Measurements from ENCODE around the gene MRFAP1L1. TPM values are rescaled to one million over a fixed set of nuclear protein-coding genes. Genes with fewer than 3 reads are reported as not detected.
"Not testable (repeated sequence)": the region's sequence is repeated elsewhere in the genome, so short reads cannot be mapped to it uniquely, and the experiment has no call there.

Gene MRFAP1L1
- 10 to 100 TPM; 46.1 to 75.1 TPM for total RNA-seq
- polyA plus RNA-seq: 10 to 100 TPM; 53.7 to 58.9 TPM
- long read RNA-seq, donor 1, transcript MRFAP1L1-201 (2 exons, 1,593 nt): minor isoform, 48 of 107 reads
- long read RNA-seq, donor 1, transcript MRFAP1L1-202 (1 exons, 2,127 nt): major isoform, 54 of 107 reads
- long read RNA-seq, donor 1, partial matches to known transcripts: 0 of 107 reads
- long read RNA-seq, donor 1, other reads (novel, unspliced or antisense): 5 of 107 reads
- long read RNA-seq, donor 2, transcript MRFAP1L1-202 (1 exons, 2,127 nt): major isoform, 24 of 43 reads
- long read RNA-seq, donor 2, transcript MRFAP1L1-201 (2 exons, 1,593 nt): minor isoform, 19 of 43 reads
- long read RNA-seq, donor 2, partial matches to known transcripts: 0 of 43 reads
- long read RNA-seq, donor 2, other reads (novel, unspliced or antisense): 0 of 43 reads
- long read RNA-seq, donor 3, transcript MRFAP1L1-202 (1 exons, 2,127 nt): major isoform, 31 of 57 reads
- long read RNA-seq, donor 3, transcript MRFAP1L1-201 (2 exons, 1,593 nt): minor isoform, 26 of 57 reads
- long read RNA-seq, donor 3, partial matches to known transcripts: 0 of 57 reads
- long read RNA-seq, donor 3, other reads (novel, unspliced or antisense): 0 of 57 reads
- long read RNA-seq, donor 4, transcript MRFAP1L1-201 (2 exons, 1,593 nt): major isoform, 21 of 42 reads
- long read RNA-seq, donor 4, transcript MRFAP1L1-202 (1 exons, 2,127 nt): major isoform, 21 of 42 reads
- long read RNA-seq, donor 4, partial matches to known transcripts: 0 of 42 reads
- long read RNA-seq, donor 4, other reads (novel, unspliced or antisense): 0 of 42 reads
- long read RNA-seq, donor 5, transcript MRFAP1L1-201 (2 exons, 1,593 nt): major isoform, 51 of 104 reads
- long read RNA-seq, donor 5, transcript MRFAP1L1-202 (1 exons, 2,127 nt): minor isoform, 46 of 104 reads
- long read RNA-seq, donor 5, partial matches to known transcripts: 0 of 104 reads
- long read RNA-seq, donor 5, other reads (novel, unspliced or antisense): 7 of 104 reads

GRCh38 chr4:6709230-6710114 lies at the start of gene MRFAP1L1:
MRFAP1L1 (minus strand) TSS chr4:6709865; CDS start chr4:6709629, 236 bp downstream.
- WGBS, 2 donors: 0% methylated on average over 72 of the region's 72 CpGs
- Histone ChIP-seq H3K36me3 (ENCODE audit: control insufficient read depth in 4 of 4, insufficient read depth in 4 of 4, low read length in 4 of 4) (peaks cover 0 to 15% (median 3%) of the 10 kb centered on the region in 4 donors), H3K27ac (ENCODE audit: low read depth in 1 of 2, low read length in 1 of 2) (peak within 1 kb of the TSS; percentile 76 to 93), H3K4me3 (peak within 1 kb of the TSS; percentile 96), H3K9me3 (ENCODE audit: control insufficient read depth in 4 of 4, insufficient read depth in 3 of 4, low read length in 3 of 4) (no peaks in the 10 kb centered on the region), H3K4me1 (ENCODE audit: control insufficient read depth in 5 of 5, insufficient read depth in 5 of 5, low read length in 5 of 5) (peaks cover 7 to 30% (median 20%) of the 10 kb centered on the region in 5 donors), H3K27me3 (ENCODE audit: control insufficient read depth in 3 of 3, insufficient read depth in 3 of 3, low read length in 2 of 3) (no peaks in the 10 kb centered on the region), H3K9ac (ENCODE audit: insufficient read depth in 1 of 2, low read length in 2 of 2) (peak within 1 kb of the TSS; percentile 42 to 96)
- DNase-seq (peak; percentile 96 to 98 (median 98)), ATAC-seq (ENCODE audit: insufficient read depth, low FRiP score) (peak; percentile 97)
- TF ChIP-seq CTCF (IDR thresholded peaks at IDR 0.05; ENCODE audit: control extremely low read depth, extremely low read depth): no peak

DNA sequence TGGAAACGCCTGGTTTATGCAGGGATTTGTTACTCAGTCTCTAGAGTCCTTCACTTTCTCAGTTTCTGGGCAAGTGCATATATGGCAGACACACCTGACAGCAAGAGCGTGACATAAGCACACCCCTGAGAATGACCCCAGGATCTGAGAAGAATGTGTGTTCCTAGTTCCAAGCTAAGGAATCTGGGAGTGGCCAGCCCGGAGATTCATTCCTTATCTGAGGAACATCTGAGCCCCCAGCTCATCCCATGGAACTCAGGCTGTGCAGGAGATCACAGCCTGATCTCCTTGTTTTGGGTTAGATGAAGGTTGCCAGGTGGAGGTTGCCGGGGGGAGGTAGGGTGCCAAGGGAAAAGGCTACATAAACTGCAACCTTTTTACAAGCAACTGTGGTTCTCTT lies 49.1 kb upstream of the MRFAP1L1 start:
- DNase-seq (no peak), ATAC-seq (ENCODE audit: insufficient read depth, low FRiP score) (no peak)
- WGBS, 2 donors: 68 to 88% methylated on average over 4 of the region's 4 CpGs
- no peaks in the 10 kb centered on the region for H3K9me3 ChIP-seq (ENCODE audit: control insufficient read depth in 4 of 4, insufficient read depth in 3 of 4, low read length in 3 of 4)
- H3K36me3 ChIP-seq (ENCODE audit: control insufficient read depth in 4 of 4, insufficient read depth in 4 of 4, low read length in 4 of 4): no peaks in the 10 kb centered on the region
- H3K27ac ChIP-seq (ENCODE audit: low read depth in 1 of 2, low read length in 1 of 2): no peak overlapping the region
- no peaks in the 10 kb centered on the region for H3K27me3 ChIP-seq (ENCODE audit: control insufficient read depth in 3 of 3, insufficient read depth in 3 of 3, low read length in 2 of 3)
- H3K4me1 ChIP-seq (ENCODE audit: control insufficient read depth in 5 of 5, insufficient read depth in 5 of 5, low read length in 5 of 5): no peaks in the 10 kb centered on the region
- no peak for TF ChIP-seq CTCF (IDR thresholded peaks at IDR 0.05; ENCODE audit: control extremely low read depth, extremely low read depth)
- no peak overlapping the region for H3K4me3 ChIP-seq
- H3K9ac ChIP-seq (ENCODE audit: insufficient read depth in 1 of 2, low read length in 2 of 2): no peak overlapping the region

- H3K27ac ChIP-seq (ENCODE audit: low read depth in 1 of 2, low read length in 1 of 2); DNase-seq; ATAC-seq (ENCODE audit: insufficient read depth, low FRiP score); H3K9me3 ChIP-seq (ENCODE audit: control insufficient read depth in 4 of 4, insufficient read depth in 3 of 4, low read length in 3 of 4); H3K9ac ChIP-seq (ENCODE audit: insufficient read depth in 1 of 2, low read length in 2 of 2); H3K4me3 ChIP-seq; H3K36me3 ChIP-seq (ENCODE audit: control insufficient read depth in 4 of 4, insufficient read depth in 4 of 4, low read length in 4 of 4); H3K27me3 ChIP-seq (ENCODE audit: control insufficient read depth in 3 of 3, insufficient read depth in 3 of 3, low read length in 2 of 3); H3K4me1 ChIP-seq (ENCODE audit: control insufficient read depth in 5 of 5, insufficient read depth in 5 of 5, low read length in 5 of 5): not testable (repeated sequence)
- whole genome bisulfite sequencing, 2 donors: 55 to 78% methylated on average over 2 of the region's 6 CpGs
Observed at GRCh38 chr4:6756345-6756744, 46.7 kb upstream of the MRFAP1L1 start.

All from lung (tissue), 16 donors.